ENCODE measurements around the gene STK39.

The STK39 gene

DNA sequence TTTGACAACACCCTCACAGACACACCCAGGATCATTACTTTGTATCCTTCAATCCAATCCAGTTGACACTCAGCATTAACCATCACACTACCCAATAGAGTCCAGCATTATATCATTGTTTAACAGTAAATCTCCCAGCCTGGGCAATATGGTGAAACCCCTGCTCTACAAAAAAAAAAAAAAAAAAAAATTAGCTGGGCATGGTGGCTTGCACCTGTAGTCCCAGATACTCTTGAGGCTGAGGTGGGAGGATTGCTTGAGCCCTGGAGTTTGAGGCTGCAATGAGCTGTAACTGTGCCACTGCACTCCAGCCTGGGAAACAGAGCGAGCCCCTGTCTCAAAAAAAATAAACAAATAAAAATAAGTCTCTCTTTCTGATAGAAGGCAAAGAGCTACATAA, 304.0 kb downstream of the STK39 start:
- no peak for DNase-seq

DNA sequence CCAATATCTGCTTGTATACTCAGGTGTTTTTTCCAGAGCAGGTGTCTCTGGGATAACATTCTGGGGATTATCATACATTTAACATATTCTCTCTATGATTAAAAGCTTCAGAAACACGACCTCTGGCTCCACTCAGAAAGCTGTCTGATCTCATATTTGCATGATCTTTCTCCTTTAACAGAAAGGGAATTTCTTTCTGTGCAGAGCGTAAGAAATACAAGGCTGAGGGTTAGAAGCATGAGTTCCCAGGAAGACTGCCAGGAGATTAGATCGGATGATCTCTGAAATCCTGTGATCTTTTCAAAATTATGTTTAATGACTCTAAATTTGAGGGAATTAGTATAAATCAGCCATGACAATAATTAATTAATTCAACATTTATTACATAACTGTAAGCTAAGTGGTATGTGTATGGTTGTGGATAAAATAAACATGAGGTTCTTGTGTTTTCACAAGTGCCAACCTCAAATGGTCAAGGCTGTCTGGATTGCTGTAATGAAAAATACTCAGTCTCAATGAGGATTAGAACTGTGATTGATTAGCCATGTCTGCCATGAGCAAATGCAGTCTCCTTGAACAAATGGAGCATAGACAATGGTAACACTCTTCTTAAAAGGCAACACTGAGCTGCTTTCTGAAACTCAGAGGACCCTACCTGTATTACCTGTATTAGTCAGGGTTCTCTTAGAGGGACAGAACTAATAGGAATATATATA, 304.9 kb downstream of the STK39 start:
- no peak for DNase-seq

DNA sequence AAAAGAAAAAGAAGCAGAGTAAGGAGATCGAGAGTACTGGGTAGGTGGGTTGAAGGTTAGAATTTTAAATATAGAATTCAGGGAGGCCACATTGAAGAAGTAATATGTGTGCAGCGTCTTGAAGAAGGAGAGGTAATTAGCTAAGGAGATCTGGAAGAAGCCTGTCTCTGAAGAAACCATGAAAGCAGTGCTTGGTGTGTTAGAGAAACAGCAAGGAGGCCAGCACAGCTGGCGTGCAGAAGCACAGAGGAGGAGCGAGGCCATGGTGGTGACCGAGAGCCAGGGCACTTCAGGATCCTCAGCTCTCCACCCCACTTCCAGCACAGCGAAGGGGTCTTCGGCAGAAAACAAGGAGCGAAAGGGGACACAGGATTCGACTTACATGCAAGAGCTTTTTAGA, 305.8 kb downstream of the STK39 start:
- no peak for DNase-seq

DNA sequence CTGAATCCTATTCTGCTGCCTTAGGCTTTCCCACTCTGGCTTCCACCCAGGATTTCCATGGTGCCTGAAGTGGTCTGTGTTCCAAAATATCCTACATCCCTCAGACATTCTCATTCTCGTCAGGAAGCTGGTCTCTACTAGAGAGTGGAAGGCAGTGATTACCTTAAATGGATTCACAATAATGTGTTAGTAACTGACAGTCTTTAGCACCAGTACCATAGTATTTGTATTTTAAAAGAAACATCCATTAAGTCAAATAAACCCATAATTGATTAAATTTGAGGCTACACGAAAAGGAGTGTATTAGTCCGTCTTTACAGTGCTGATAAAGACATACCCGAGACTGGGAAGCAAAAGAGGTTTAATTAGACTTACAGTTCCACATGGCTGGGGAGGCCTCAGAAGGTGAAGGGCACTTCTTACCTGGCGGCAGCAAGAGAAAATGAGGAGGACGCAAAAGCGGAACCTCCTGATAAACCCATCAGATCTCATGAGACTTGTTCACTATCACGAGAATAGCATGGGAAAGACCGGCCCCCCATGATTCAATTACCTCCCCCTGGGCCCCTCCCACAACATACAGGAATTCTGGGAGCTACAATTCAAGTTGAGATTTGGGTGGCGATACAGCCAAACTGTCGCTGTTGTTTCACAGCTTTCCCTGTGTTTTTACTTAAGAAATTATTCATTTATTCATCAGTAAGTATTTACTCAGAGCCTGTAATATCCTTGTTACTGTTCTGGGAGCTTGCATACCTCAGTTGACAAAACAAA, 306.5 kb downstream of the STK39 start:
- DNase-seq = no peak

DNA sequence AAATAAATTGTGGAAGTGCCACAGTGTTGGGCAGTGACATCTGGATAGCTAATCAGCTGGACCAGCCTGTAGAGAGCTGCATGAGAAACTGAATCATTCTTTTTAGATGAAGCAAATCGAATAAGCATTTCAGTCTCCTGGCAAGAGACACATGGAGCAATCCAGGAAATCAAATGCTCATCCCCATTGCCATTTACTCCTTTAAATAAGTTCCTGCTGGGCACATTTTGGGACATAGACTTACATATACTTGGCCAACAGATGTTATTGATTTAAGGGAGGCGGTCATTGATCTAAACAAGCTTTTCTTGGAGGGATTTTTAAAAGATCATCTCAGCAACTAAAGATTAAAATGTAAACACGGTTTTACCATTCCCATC, 307.1 kb downstream of the STK39 start:
- DNase-seq = no peak

GRCh38 chr2:167939514-167940345, 307.7 kb downstream of the STK39 start:
- no peak for DNase-seq

DNA sequence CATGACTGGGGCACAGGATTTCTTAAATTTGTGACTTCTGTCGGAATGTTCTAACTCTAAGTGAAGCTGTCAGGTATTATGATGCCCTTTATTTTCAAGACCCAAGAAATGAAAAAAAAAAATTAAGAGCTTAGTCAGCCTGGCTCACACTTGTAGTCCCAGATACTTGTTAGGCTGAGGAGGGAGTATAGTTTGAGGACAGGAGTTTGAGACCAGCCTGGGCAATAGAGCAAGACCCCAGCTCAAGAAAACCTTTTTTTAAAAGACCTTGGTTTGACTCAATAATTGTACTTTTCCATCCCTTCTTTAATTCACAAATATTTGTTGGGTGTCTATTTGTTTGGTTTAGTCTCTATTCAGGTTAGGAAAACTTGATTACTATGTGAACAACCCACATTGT, 310.0 kb downstream of the STK39 start:
- no peak for DNase-seq

DNA sequence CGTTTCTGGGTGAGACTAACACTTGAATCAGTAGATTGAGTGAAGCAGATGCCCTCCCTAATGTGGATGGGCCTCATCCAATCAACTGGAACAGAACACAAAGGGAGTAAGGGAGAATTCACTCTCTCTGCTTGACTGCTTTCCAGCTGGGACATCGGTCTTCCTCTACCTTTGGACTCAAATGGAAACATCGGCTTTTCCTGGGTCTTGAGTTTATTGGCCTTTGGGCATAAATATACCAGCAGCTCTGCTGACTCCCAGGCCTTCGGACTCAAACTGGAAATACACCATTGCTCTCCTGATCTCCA, 311.6 kb downstream of the STK39 start:
- DNase-seq = no peak

DNA sequence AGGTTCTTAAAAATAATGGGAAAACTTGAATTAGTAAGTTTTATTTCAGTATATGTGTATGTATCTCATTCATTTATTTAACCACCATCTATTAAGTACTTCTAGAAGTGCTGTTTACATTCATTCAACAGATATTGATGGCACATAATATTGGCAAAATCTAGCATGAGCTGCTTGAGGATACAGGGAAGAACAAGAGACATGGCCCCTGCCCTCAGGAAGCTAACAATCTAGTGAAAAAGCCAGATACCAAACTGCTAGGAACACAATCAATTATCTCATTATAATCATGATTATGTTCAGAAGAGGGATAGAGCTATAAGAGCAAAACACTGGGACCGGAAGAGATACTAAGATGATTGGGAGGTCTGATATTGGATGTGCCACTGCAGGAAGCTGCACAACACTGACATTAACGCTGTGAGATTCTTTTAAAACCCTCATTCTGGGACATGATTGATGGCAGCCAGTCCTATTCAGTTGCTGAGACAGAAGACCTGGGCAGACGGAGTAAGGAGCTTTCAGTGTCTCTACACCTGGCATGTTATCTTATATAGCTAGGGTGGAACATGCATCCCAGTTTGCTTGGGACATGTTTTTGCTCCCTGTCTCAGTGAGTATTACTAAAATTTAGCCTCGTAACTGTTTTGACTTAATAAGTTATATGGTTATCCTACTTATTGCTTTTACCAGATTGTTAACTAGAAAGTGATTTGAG, 314.1 kb downstream of the STK39 start:
- DNase-seq = no peak

DNA sequence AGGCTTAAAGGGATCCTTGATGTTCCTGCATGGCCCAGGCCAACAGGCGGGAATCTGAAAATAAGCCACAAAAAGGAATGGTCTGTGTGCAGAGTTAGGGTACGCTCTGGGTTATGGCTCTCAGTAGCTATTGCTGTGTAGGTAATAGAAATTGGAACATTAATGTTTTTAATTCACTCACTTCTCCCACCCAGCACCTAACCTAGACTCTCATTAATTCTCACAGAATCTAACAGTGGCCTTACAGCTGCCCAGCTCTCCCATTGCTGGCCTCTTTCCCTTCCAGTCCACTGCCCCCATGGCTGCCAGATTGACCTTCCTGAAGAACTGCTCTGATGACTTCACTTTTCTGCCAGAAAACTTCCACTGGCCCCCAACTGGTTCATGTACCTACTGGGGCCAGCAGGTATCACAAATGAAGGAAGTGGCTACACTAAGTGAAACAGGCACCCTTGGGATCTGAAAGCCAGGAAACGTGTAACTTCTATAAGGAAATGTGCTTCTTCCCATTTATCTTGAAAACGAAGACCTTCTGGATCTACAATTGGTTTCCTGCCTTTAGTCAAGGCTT, 315.2 kb downstream of the STK39 start:
- no peak for DNase-seq

- DNase-seq = peak; percentile 54
Measured at GRCh38 chr2:167929484-167929883, 317.9 kb downstream of the STK39 start.

- no peak for DNase-seq
Measured at GRCh38 chr2:167928434-167928833, 319.0 kb downstream of the STK39 start.

DNA sequence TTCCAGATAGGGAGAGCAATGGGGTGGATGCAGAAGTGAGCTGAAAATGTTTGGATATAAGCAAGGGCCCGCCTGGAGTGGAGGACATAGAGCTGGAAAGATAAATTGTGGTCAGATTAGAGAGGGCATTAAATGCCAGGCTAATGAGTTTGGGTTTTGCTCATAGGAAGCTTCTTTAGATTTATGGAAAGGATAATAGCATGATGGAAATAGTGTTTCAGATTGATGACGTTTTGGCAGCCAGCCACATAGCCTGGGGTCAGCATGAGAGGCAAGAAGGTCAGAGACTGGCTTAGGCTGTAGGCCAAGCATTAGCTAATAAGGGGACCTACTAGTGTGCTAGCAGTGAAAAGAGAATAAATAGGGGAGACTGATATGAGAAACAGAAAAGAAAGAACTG, 321.6 kb downstream of the STK39 start:
- no peak for DNase-seq

GRCh38 chr2:167924556-167924955, 322.8 kb downstream of the STK39 start:
- no peak for DNase-seq

- DNase-seq = no peak
Measured at GRCh38 chr2:167916756-167917155, 330.6 kb downstream of the STK39 start.

DNA sequence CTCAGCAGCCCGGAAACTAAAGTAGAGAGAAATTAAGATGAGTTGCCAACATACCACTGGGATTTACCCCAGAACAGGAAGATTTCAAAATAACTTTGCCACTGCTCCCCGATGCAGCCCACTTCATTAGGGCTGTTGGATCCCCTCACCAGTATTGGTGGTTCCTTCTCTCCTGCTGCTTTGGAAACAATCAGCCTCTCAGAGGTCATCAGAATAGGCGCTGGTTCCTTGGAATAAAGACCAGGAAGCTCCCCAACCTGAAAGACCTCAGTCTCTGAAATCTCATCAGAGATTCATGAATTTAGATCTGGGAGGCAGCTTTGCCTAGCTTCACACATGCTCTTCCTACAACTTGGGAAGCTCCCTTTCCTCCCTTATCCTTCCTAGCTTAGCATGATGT, 332.4 kb downstream of the STK39 start:
- no peak for DNase-seq

- DNase-seq = no peak
Measured at GRCh38 chr2:167908786-167909185, 338.6 kb downstream of the STK39 start.

- no peak for DNase-seq
Measured at GRCh38 chr2:167905668-167906067, 341.7 kb downstream of the STK39 start.

Data from retina (tissue), 1 donor.